ENCODE results near the gene MAPK4.
"Not testable (repeated sequence)": the region's sequence is repeated elsewhere in the genome, so short reads cannot be mapped to it uniquely, and the experiment has no call there.

Gene MAPK4

DNA sequence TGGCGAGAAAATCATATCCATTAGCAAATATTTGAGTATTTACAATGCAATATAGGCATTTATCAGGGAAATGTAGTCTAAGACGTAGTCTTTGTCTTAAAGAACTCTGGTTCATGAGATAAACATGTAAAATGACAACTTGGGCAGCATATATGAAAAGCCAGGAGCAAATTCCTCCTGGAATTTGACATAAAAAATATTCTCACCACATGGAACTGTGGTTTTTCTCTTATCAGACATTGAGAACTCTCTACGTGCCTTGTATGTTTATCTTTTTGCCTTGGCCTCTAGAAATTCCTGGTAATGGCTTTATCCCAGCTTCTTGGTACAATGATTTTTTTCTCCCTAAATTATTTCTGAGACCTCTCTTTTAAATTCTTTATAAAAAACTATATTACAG lies 2.8 kb downstream of the MAPK4 start:
- DNase-seq (ENCODE audit: low read depth, low spot score), result no peak
- Histone ChIP-seq H3K4me1 (ENCODE audit: insufficient read depth, insufficient read length) (no peaks in the 10 kb centered on the region), H3K27me3 (ENCODE audit: insufficient read depth, insufficient read length) (peaks cover 43% of the 10 kb centered on the region), H3K9ac (ENCODE audit: insufficient read length, low read depth) (no peak overlapping the region), H3K36me3 (ENCODE audit: insufficient read depth, insufficient read length, low read length) (no peaks in the 10 kb centered on the region), H3K9me3 (ENCODE audit: insufficient read depth, low read length) (no peaks in the 10 kb centered on the region), H3K4me3 (ENCODE audit: insufficient read length, low read depth) (no peak overlapping the region)
- no peak for TF ChIP-seq SUZ12 (IDR thresholded peaks at IDR 0.05; ENCODE audit: extremely low read depth, insufficient read depth, insufficient read length)
- TF ChIP-seq ZNF274 (IDR thresholded peaks at IDR 0.05; ENCODE audit: low read depth, low read length), result no peak
- TF ChIP-seq YY1 (IDR thresholded peaks at IDR 0.05; ENCODE audit: insufficient read depth, insufficient read length), result no peak

DNA sequence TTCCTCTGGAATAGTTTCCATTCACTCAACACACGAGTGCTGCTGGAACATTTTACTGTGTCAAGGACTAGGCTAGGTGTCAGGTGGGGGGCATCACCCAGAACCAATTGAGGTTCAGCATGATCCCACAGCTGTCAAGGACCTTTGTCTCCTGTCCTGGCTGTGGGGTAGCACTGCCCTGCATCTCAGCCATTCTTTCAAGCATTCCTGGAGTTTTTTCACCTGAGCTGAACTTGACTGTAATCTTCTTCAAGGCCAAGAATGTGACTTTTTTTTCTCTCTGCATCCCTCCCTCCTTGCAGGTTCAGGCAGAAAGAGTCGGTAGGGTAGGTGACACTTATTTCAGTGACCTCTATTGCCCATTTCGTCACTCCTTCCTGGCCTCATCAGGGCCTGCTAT lies 3.5 kb downstream of the MAPK4 start:
- DNase-seq (ENCODE audit: low read depth, low spot score), result no peak
- TF ChIP-seq SUZ12 (IDR thresholded peaks at IDR 0.05; ENCODE audit: extremely low read depth, insufficient read depth, insufficient read length), result no peak
- Histone ChIP-seq H3K36me3 (ENCODE audit: insufficient read depth, insufficient read length, low read length) (no peaks in the 10 kb centered on the region), H3K4me1 (ENCODE audit: insufficient read depth, insufficient read length) (no peaks in the 10 kb centered on the region), H3K9ac (ENCODE audit: insufficient read length, low read depth) (no peak overlapping the region), H3K9me3 (ENCODE audit: insufficient read depth, low read length) (peaks cover 4% of the 10 kb centered on the region; the same call in 1 of the 2 replicates), H3K4me3 (ENCODE audit: insufficient read length, low read depth) (no peak overlapping the region), H3K27me3 (ENCODE audit: insufficient read depth, insufficient read length) (peaks cover 36% of the 10 kb centered on the region)

DNA sequence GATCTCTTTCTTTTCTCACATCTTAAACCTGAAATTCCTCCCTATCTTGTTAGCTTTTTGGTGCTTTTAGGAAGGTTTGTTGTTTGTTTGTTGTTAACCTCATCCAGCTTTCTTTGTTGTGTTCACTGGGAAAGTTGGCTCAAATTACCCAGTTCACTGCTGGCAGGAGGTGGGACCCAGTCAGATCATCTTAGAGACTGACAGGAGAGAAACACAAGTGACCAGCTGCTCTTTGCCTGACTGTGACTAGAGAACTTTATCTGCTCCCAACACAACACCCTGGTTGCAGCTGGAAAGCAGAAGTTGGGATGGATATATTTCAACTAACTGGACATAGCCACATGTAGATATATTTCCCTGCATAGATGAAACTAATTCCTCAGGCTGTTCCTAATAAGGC lies 10.0 kb downstream of the MAPK4 start:
- peaks cover 10% of the 10 kb centered on the region; the same call in 1 of the 2 replicates for H3K9me3 ChIP-seq (ENCODE audit: insufficient read depth, low read length)
- no peak for DNase-seq (ENCODE audit: low read depth, low spot score)
- TF ChIP-seq ZNF274 (IDR thresholded peaks at IDR 0.05; ENCODE audit: low read depth, low read length), result no peak
- TF ChIP-seq SUZ12 (IDR thresholded peaks at IDR 0.05; ENCODE audit: extremely low read depth, insufficient read depth, insufficient read length), result no peak
- TF ChIP-seq YY1 (IDR thresholded peaks at IDR 0.05; ENCODE audit: insufficient read depth, insufficient read length), result no peak
- no peaks in the 10 kb centered on the region for H3K27me3 ChIP-seq (ENCODE audit: insufficient read depth, insufficient read length)
- H3K4me3 ChIP-seq (ENCODE audit: insufficient read length, low read depth), result no peak overlapping the region
- no peaks in the 10 kb centered on the region for H3K4me1 ChIP-seq (ENCODE audit: insufficient read depth, insufficient read length)
- H3K36me3 ChIP-seq (ENCODE audit: insufficient read depth, insufficient read length, low read length), result no peaks in the 10 kb centered on the region
- H3K9ac ChIP-seq (ENCODE audit: insufficient read length, low read depth), result no peak overlapping the region

DNA sequence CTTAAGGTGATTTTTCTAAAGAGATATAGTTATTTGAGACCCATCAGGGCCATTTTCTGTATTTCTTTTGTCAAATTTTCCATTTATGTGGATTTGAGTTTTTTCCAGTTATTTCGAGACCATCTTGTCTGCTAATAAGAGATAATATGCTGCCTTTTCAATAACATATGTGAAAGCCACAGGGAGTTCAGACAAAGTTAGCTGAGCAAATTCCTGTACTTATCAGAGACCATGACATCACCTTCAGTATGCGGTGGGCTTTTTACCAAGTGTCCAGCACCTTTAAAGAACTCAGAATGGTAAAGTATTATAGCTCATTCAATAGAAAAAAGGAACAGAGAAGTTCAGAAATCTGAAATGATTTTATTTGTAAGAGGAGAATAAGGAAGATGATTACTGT lies 11.7 kb downstream of the MAPK4 start:
- Histone ChIP-seq H3K4me1 (ENCODE audit: insufficient read depth, insufficient read length) (no peaks in the 10 kb centered on the region), H3K27me3 (ENCODE audit: insufficient read depth, insufficient read length) (no peaks in the 10 kb centered on the region), H3K36me3 (ENCODE audit: insufficient read depth, insufficient read length, low read length) (no peaks in the 10 kb centered on the region), H3K9me3 (ENCODE audit: insufficient read depth, low read length) (peaks cover 10% of the 10 kb centered on the region; the same call in 1 of the 2 replicates), H3K9ac (ENCODE audit: insufficient read length, low read depth) (no peak overlapping the region), H3K4me3 (ENCODE audit: insufficient read length, low read depth) (no peak overlapping the region)
- no peak for DNase-seq (ENCODE audit: low read depth, low spot score)
- TF ChIP-seq SUZ12 (IDR thresholded peaks at IDR 0.05; ENCODE audit: extremely low read depth, insufficient read depth, insufficient read length) (no peak), ZNF274 (IDR thresholded peaks at IDR 0.05; ENCODE audit: low read depth, low read length) (no peak), YY1 (IDR thresholded peaks at IDR 0.05; ENCODE audit: insufficient read depth, insufficient read length) (no peak)

DNA sequence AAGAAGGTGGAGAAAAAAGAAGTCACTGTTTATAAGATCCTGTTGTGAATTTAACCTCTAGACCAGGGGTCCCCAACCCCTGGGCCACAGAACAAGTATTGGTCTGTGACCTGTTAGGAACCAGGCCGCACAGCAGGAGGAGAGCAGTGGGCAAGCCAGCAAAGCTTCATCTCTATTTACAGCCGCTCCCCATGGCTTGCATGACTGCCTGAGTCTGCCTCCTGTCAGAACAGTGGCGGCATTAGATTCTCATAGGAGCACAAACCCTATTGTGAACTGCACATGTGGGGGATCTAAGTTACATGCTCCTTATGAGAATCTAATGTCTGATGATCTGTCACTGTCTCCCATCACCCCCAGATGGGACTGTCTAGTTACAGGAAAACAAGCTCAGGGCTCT lies 13.3 kb downstream of the MAPK4 start:
- not testable (repeated sequence) for H3K36me3 ChIP-seq (ENCODE audit: insufficient read depth, insufficient read length, low read length); DNase-seq (ENCODE audit: low read depth, low spot score); H3K27me3 ChIP-seq (ENCODE audit: insufficient read depth, insufficient read length); H3K4me3 ChIP-seq (ENCODE audit: insufficient read length, low read depth); H3K9me3 ChIP-seq (ENCODE audit: insufficient read depth, low read length); H3K4me1 ChIP-seq (ENCODE audit: insufficient read depth, insufficient read length); H3K9ac ChIP-seq (ENCODE audit: insufficient read length, low read depth)

DNA sequence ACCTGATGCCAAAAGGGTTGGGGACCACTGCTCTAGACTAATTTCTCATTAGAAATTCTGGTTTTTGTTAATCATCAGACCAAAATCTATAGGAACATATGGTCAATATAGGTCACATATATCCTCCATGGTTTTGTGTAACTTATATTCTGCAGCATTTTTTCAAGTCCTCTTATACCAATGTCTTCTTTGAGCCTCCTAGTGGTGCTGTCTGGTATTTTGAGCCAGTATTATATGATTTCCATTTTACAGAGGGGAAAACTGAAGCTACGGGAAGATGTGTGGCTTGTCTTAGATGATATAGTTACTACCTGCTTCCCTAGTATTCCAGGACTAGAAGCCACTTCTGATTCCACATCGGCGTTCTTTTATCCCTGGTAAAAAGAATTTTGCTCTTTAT lies 13.8 kb downstream of the MAPK4 start:
- TF ChIP-seq YY1 (IDR thresholded peaks at IDR 0.05; ENCODE audit: insufficient read depth, insufficient read length), result no peak
- TF ChIP-seq SUZ12 (IDR thresholded peaks at IDR 0.05; ENCODE audit: extremely low read depth, insufficient read depth, insufficient read length), result no peak
- TF ChIP-seq ZNF274 (IDR thresholded peaks at IDR 0.05; ENCODE audit: low read depth, low read length), result no peak
- Histone ChIP-seq H3K9ac (ENCODE audit: insufficient read length, low read depth) (no peak overlapping the region), H3K4me3 (ENCODE audit: insufficient read length, low read depth) (no peak overlapping the region), H3K27me3 (ENCODE audit: insufficient read depth, insufficient read length) (no peaks in the 10 kb centered on the region), H3K4me1 (ENCODE audit: insufficient read depth, insufficient read length) (no peaks in the 10 kb centered on the region), H3K9me3 (ENCODE audit: insufficient read depth, low read length) (peaks cover 3% of the 10 kb centered on the region; the same call in 1 of the 2 replicates), H3K36me3 (ENCODE audit: insufficient read depth, insufficient read length, low read length) (no peaks in the 10 kb centered on the region)
- DNase-seq (ENCODE audit: low read depth, low spot score), result no peak

DNA sequence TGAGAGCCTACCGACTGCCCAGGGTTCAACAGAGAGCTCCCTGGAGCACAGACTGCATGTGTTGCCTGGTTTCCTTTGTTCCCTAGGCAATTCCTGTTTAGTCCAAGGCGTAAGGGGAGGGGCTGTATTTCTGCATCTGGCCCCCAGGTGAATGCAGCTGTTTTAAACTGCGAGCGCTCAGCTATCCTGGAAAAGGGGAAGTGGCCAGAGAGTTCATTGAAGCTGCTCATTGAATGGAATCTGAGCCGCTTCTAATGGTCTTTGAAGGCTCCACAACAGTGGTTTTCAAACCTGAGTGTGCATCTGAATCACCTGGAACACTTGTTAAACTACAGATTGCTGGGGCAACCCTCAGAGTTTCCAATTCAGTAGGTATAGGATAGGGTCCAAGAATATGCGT lies 18.1 kb downstream of the MAPK4 start:
- no peak for DNase-seq (ENCODE audit: low read depth, low spot score)
- no peak overlapping the region for H3K9ac ChIP-seq (ENCODE audit: insufficient read length, low read depth)
- TF ChIP-seq SUZ12 (IDR thresholded peaks at IDR 0.05; ENCODE audit: extremely low read depth, insufficient read depth, insufficient read length) (no peak), YY1 (IDR thresholded peaks at IDR 0.05; ENCODE audit: insufficient read depth, insufficient read length) (no peak), ZNF274 (IDR thresholded peaks at IDR 0.05; ENCODE audit: low read depth, low read length) (no peak)

DNA sequence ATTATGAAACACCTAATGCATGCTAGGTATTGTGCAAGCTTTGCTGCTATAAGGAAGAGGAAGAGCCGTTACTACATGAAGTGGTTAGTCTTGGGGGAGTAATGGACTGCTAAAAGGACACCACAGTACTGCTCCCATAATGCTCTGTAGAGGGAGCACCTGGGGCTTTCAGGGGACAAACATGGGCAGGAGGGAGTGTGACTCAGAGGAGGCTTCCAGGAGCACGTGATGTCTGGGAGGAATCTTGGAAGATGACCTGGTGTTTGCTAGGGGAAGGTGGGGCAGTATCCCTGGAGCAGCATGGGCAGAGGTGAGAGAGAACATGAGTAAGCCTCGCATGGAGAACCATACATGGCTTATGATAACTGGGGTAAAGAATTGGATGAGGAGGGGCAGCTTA lies 18.8 kb downstream of the MAPK4 start:
- TF ChIP-seq SUZ12 (IDR thresholded peaks at IDR 0.05; ENCODE audit: extremely low read depth, insufficient read depth, insufficient read length) (no peak), YY1 (IDR thresholded peaks at IDR 0.05; ENCODE audit: insufficient read depth, insufficient read length) (no peak), ZNF274 (IDR thresholded peaks at IDR 0.05; ENCODE audit: low read depth, low read length) (no peak)
- Histone ChIP-seq H3K4me3 (ENCODE audit: insufficient read length, low read depth) (no peak overlapping the region), H3K4me1 (ENCODE audit: insufficient read depth, insufficient read length) (no peaks in the 10 kb centered on the region), H3K36me3 (ENCODE audit: insufficient read depth, insufficient read length, low read length) (no peaks in the 10 kb centered on the region), H3K9ac (ENCODE audit: insufficient read length, low read depth) (no peak overlapping the region), H3K9me3 (ENCODE audit: insufficient read depth, low read length) (peaks cover 11% of the 10 kb centered on the region; the same call in 1 of the 2 replicates), H3K27me3 (ENCODE audit: insufficient read depth, insufficient read length) (no peaks in the 10 kb centered on the region)
- no peak for DNase-seq (ENCODE audit: low read depth, low spot score)

More for the DNA sequence above, 18.1 kb downstream of the MAPK4 start:
- peaks cover 9% of the 10 kb centered on the region; the same call in 1 of the 2 replicates for H3K9me3 ChIP-seq (ENCODE audit: insufficient read depth, low read length)
- H3K27me3 ChIP-seq (ENCODE audit: insufficient read depth, insufficient read length), result no peaks in the 10 kb centered on the region
- H3K4me3 ChIP-seq (ENCODE audit: insufficient read length, low read depth), result no peak overlapping the region
- H3K4me1 ChIP-seq (ENCODE audit: insufficient read depth, insufficient read length), result no peaks in the 10 kb centered on the region
- H3K36me3 ChIP-seq (ENCODE audit: insufficient read depth, insufficient read length, low read length), result no peaks in the 10 kb centered on the region

Data from NT2/D1 (cell line).